GM12891 (cell line): Measurements from ENCODE around the gene SERTM1.

ENCODE experiments used
- PAX5 ChIP-seq: IDR thresholded peaks from 2 replicates; pipeline ENCODE4 v1.6.1; 2011; ENCODE audit warnings: low read length, moderate library complexity, mild to moderate bottlenecking; ENCODE audit not compliant: insufficient read depth, severe bottlenecking
- POLR2A ChIP-seq: IDR thresholded peaks from 2 replicates; pipeline ENCODE4 v1.6.1; 2011; ENCODE audit warnings: low read depth, low read length, control low read depth
- POLR2AphosphoS5 ChIP-seq: IDR thresholded peaks from 2 replicates; pipeline ENCODE4 v1.6.1; 2011; ENCODE audit warnings: low read depth, low read length, control low read depth
- SPI1 ChIP-seq: IDR thresholded peaks from 2 replicates; pipeline ENCODE4 v1.6.1; 2011; ENCODE audit warnings: low read depth, low read length, control low read depth

DNA sequence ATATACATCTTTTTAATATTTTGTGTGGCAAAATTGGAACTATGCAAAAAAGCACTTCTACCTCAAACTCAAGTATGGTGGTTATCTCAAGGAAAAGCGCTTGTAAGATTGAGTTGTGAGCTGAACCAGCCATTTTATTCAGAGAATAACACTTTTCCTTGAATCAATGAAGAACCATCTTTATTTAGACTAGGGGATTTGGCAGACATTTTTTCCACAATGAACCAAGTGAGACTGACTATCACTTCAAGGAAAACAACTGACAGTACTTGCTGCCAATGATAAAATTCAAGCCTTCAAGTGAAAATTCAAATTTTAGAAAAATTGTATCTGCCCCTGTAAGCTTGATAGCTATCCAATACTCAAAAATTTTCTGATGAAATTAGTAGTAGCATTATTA is 23.2 kb upstream of the SERTM1 start:
- TF ChIP-seq POLR2AphosphoS5 = no peak
- no peak for TF ChIP-seq POLR2A
- no peak for TF ChIP-seq SPI1
- no peak for TF ChIP-seq PAX5
